ENCODE data around the gene DESI2.

The DESI2 gene

DNA sequence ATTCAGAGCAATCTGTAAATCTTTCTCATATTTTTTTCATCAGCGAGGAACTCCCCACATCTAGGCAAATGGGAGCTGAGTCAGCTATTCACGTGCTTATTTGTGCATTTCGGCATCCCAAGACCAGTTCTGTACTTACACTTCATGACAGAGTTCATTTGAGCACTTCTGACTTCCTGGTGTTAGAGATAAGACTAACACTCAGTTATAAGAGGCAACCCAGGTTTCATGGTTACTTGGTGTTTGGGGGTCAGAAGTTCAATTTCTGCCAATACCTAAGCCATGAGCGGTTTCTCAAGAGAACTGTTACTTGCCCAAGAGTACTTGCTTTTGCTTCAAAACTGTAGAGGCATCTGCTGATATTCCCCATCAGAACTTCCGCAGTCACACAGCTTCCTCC lies 24.1 kb upstream of the DESI2 start:
- no peak overlapping the region for H3K27ac ChIP-seq
- TF ChIP-seq, protein P1, sequence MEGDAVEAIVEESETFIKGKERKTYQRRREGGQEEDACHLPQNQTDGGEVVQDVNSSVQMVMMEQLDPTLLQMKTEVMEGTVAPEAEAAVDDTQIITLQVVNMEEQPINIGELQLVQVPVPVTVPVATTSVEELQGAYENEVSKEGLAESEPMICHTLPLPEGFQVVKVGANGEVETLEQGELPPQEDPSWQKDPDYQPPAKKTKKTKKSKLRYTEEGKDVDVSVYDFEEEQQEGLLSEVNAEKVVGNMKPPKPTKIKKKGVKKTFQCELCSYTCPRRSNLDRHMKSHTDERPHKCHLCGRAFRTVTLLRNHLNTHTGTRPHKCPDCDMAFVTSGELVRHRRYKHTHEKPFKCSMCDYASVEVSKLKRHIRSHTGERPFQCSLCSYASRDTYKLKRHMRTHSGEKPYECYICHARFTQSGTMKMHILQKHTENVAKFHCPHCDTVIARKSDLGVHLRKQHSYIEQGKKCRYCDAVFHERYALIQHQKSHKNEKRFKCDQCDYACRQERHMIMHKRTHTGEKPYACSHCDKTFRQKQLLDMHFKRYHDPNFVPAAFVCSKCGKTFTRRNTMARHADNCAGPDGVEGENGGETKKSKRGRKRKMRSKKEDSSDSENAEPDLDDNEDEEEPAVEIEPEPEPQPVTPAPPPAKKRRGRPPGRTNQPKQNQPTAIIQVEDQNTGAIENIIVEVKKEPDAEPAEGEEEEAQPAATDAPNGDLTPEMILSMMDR (conservative IDR thresholded peaks at IDR 0.05): no peak

DNA sequence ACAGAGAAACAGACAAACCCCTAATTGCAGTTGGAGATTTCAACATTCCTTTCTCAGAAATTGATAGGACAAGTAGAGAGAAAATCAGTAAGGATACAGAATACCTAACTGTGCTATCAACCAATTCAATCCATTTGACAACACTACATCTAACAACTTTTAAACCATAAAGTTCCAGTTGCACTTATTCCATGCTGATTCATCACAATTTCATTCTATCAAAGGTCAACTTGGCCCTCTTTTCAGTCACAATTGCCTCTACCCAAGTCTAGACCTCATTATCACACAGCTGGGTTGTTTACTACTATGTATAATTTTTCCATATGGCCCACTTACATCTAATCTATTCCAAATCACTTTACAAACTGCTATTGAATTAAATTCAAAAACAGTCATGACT lies 19.8 kb upstream of the DESI2 start:
- H3K27ac ChIP-seq: no peak overlapping the region

DNA sequence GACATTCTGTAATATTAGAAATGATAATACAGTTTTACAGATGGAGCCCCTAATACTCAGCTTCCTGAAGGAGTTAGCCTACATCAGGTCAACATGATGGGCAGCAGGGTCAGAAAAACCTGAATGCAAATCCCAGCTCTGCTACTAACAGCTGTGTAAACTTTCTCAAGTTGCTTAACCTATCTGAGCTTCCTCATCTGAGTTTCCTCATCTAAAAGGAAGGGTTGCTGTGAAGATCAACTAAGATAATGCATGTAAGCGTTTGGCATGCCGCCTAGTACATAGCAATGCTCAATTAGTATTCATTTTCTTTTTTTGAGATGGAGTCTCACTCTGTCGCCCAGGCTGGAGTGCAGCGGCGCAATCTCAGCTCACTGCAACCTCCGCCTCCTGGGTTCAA lies 18.4 kb upstream of the DESI2 start:
- H3K27ac ChIP-seq: peak overlapping the region; percentile 30
- TF ChIP-seq, protein P1 (conservative IDR thresholded peaks at IDR 0.05): no peak

More for the DNA sequence above, 19.8 kb upstream of the DESI2 start:
- TF ChIP-seq, protein P1 (conservative IDR thresholded peaks at IDR 0.05): no peak

DNA sequence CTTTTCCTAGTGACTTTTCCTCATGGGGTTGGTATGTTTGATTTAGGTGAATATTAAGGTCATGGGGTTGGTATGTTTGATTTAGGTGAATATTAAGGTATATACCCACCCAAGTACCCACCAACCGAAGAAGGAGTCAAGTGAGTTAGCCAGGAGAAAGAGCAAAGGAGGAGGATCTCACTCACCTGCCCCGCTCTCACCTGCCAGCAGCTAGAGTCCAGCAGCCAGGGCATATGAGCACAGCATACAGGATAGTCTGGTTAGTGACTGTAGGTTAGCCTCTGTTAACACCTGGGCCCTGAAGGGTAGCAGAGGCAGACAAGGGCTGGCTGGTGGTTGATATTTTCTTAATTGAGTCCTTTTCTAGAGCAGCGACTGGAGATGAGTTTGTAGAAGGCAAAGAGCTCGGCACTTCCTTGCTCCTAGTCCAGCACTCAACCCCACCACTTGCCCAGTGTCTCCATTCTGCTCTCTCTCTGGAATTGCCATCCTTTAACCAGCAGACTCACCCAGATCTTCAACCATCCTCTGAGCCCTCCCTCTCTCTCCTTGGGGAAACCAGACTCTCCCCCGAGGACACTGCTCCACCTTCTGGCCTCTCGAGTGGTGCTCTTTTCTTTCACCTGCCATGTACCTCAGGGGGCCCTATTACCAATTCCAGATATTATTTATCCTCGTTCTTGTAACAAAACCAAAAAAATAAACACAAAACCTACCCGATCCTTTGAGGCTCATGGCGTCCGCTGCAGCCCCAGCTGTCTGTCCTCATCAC lies 16.3 kb upstream of the DESI2 start:
- TF ChIP-seq, protein P1 (conservative IDR thresholded peaks at IDR 0.05): no peak
- no peak overlapping the region for H3K27ac ChIP-seq

DNA sequence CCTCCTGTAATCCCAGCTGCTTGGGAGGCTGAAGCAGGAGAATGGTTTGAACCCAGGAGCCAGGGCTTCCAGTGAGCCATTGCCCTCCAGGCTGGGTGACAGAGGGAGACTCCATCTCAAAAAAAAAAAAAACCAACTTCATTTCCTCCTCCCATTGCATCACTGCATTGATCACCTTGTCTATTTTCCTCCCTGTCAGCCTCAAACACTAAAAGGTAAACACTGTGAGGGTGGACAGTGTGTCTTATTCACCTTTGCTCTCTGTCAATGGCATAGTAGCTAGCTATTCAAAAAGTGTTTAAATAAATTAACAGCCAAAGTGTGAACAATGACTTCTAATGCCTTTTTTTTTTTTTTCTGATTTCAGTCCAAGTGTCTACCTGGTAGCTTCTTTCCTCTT lies 13.4 kb upstream of the DESI2 start:
- H3K27ac ChIP-seq: no peak overlapping the region
- TF ChIP-seq, protein P1 (conservative IDR thresholded peaks at IDR 0.05): no peak

DNA sequence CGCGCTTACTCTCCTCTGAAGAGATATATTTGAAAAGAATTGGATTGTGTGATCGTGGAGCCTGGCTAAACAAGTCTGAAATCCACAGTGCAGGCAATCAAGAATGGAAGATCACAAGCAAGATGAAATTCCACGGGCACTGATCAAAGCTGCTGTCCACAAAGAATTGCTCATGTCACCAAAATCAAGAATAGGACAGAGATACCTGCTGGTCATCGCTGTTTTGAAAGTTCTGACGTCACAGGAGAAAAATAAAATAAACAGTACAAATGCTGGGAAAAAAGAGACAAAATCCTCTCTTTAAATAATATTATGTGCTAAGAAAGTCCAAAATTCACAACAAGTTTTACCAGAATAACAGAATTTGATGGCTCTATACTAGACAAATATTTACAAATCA lies 12.0 kb upstream of the DESI2 start:
- H3K27ac ChIP-seq: no peak overlapping the region
- TF ChIP-seq, protein P1 (conservative IDR thresholded peaks at IDR 0.05): no peak

DNA sequence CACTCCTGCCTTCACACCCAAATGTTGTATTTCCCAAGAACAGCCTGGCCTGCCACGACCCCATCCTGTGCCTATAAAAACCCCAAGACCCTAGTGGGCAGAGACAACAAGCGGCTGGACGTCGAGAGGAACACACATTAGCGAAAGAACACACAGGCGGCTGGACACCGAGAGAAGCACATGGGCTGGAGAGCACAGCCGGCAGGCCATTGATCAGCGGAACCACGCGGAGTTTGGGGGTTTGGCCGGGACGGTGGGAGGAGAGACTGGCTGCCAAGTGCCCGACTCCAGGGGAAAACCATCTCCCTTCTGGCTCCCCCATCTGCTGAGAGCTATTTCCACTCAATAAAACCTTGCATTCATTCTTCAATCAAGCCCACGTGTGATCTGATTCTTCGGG lies 10.4 kb upstream of the DESI2 start:
- TF ChIP-seq, protein P1 (conservative IDR thresholded peaks at IDR 0.05): no peak
- H3K27ac ChIP-seq: no peak overlapping the region
